Lower leg skin (tissue), 3 donors: Measurements from ENCODE around the gene OLA1.
"Not testable (repeated sequence)": the region's sequence is repeated elsewhere in the genome, so short reads cannot be mapped to it uniquely, and the experiment has no call there.

Experiments
- POLR2A ChIP-seq, 2 donors: fragments of 450-650 bp; IDR thresholded peaks; one replicate each; pipeline ENCODE4 v1.6.1; 2016 to 2017; ENCODE audit warnings: antibody characterized with exemption in 2 of 2, mild to moderate bottlenecking in 1 of 2, moderate library complexity in 1 of 2
- TF ChIP-seq, protein P1 (sequence below), 3 donors: fragments of 450-650 bp; IDR thresholded peaks; one replicate each; pipeline ENCODE4 v1.5.1; 2016; ENCODE audit warnings: antibody characterized with exemption in 3 of 3, mild to moderate bottlenecking in 3 of 3, moderate library complexity in 2 of 3

DNA sequence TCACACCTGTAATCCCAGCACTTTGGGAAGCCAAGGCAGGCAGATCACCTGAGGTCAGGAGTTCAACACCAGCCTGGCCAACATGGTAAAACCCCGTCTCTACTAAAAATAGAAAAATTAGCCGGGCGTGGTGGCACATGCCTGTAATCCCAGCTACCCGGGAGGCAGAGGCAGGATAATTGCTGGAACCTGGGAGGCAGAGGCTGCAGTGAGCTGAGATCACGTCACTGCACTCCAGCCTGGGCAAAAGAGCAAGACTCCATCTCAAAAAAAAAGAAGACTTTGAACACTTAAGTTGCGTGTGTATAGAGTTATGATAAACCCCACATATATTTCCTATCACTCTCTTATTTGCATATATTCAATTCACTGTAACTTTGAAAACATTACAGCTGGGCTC, 2.7 kb downstream of the OLA1 start:
- not testable (repeated sequence) for TF ChIP-seq POLR2A (IDR thresholded peaks at IDR 0.05)
- TF ChIP-seq, protein P1, sequence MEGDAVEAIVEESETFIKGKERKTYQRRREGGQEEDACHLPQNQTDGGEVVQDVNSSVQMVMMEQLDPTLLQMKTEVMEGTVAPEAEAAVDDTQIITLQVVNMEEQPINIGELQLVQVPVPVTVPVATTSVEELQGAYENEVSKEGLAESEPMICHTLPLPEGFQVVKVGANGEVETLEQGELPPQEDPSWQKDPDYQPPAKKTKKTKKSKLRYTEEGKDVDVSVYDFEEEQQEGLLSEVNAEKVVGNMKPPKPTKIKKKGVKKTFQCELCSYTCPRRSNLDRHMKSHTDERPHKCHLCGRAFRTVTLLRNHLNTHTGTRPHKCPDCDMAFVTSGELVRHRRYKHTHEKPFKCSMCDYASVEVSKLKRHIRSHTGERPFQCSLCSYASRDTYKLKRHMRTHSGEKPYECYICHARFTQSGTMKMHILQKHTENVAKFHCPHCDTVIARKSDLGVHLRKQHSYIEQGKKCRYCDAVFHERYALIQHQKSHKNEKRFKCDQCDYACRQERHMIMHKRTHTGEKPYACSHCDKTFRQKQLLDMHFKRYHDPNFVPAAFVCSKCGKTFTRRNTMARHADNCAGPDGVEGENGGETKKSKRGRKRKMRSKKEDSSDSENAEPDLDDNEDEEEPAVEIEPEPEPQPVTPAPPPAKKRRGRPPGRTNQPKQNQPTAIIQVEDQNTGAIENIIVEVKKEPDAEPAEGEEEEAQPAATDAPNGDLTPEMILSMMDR (IDR thresholded peaks at IDR 0.05), result not testable (repeated sequence)
